Measurements from ENCODE around the gene FANCI. TPM values are rescaled to one million over a fixed set of nuclear protein-coding genes. Genes with fewer than 3 reads are reported as not detected.

The FANCI gene
- total and polyA plus RNA-seq, 2 of the 4 experiments (the other 2 are of a cell fraction) = 13.2 to 34.2 TPM

- no peaks in the 10 kb centered on the region for H3K27me3 ChIP-seq (ENCODE audit: control insufficient read depth, insufficient read depth, low read length)
- intact Hi-C loops (cut with micrococcal nuclease) = loop anchor here (10.0 kb wide), 2 partner anchors 251 to 401 kb away; no protein-coding TSS in a partner anchor
- H3K18ac ChIP-seq (ENCODE audit: low read depth, low read length) = no peak overlapping the region
- no peak overlapping the region for H2BK20ac ChIP-seq (ENCODE audit: low read depth, low read length)
- no peaks in the 10 kb centered on the region; the same call in 1 of the 2 replicates for H3K9me1 ChIP-seq (ENCODE audit: insufficient read depth, low read length)
- H3K9ac ChIP-seq (ENCODE audit: low read depth, low read length) = no peak overlapping the region
- H4K8ac ChIP-seq (ENCODE audit: low read depth in 2 of 2, low read length in 2 of 2) = no peak overlapping the region
- in situ Hi-C loops (cut with MboI; ENCODE audit: low sequenced_read_pairs) = no loop called here
- H2BK15ac ChIP-seq (ENCODE audit: low read depth, low read length) = no peak overlapping the region
- no peak overlapping the region for H2AK5ac ChIP-seq (ENCODE audit: low read depth, low read length)
- peaks cover 2% of the 10 kb centered on the region; the same call in 1 of the 2 replicates for H3K9me3 ChIP-seq (ENCODE audit: control insufficient read depth, insufficient read depth, low read length)
- no peak overlapping the region for H3K4me2 ChIP-seq (ENCODE audit: low read depth, low read length)
- no peak overlapping the region for H3K4me3 ChIP-seq (ENCODE audit: insufficient read depth, low read depth, low read length)
- no peak overlapping the region for H4K5ac ChIP-seq (ENCODE audit: low read depth, low read length)
- peaks cover 7% of the 10 kb centered on the region for H3K36me3 ChIP-seq (ENCODE audit: control insufficient read depth, insufficient read depth, low read length)
- H3K14ac ChIP-seq (replicated peaks; ENCODE audit: low read depth, low read length) = no peak overlapping the region
- no peak overlapping the region for H3K4ac ChIP-seq (ENCODE audit: low read depth, low read length)
- no peak for ATAC-seq (ENCODE audit: low read depth)
- POLR2A ChIA-PET (ENCODE audit: unreplicated experiment) = no interaction called here
- no peaks in the 10 kb centered on the region; a peak in 1 of 4 replicates for H3K79me1 ChIP-seq (ENCODE audit: low read depth in 1 of 2, low read length in 2 of 2)
- no peak for DNase-seq
- no peak overlapping the region for H2AFZ ChIP-seq (replicated peaks; ENCODE audit: low read length, poor library complexity)
- H3K56ac ChIP-seq (ENCODE audit: extremely low read depth, insufficient read depth, low read length) = no peak overlapping the region
- H2AK9ac ChIP-seq (replicated peaks; ENCODE audit: low read depth, low read length, poor library complexity) = no peak overlapping the region
- BruUV-seq (replicated peaks) = no TSS peak
- no CpG with 5 or more reads among the region's 3 CpGs for WGBS, 2 experiments (ENCODE audit: extremely low coverage in 2 of 2, insufficient read length in 1 of 2)
- H2BK120ac ChIP-seq (ENCODE audit: low read depth, low read length) = no peak overlapping the region
- H3K4me1 ChIP-seq (ENCODE audit: control insufficient read depth, insufficient read depth, low read length) = peaks cover 7% of the 10 kb centered on the region; the same call in 1 of the 2 replicates
- no peak overlapping the region for H4K91ac ChIP-seq (ENCODE audit: insufficient read depth, low read depth, low read length)
- CTCF ChIA-PET = interaction anchor here (0.5 to 0.6 kb wide), 2 partner anchors 20 to 91 kb away, joined by 3 to 8 read pairs; no protein-coding TSS in a partner anchor
- no peak for TF ChIP-seq RFX5 (IDR thresholded peaks at IDR 0.05; ENCODE audit: low read depth, low read length)
- no peak for TF ChIP-seq NFE2L2 (IDR thresholded peaks at IDR 0.05; ENCODE audit: low read depth, low read length)
- no peak for TF ChIP-seq CTCF (conservative IDR thresholded peaks at IDR 0.05; ENCODE audit: low read depth, low read length)
- no peak for TF ChIP-seq CHD1 (IDR thresholded peaks at IDR 0.05; ENCODE audit: low read depth, low read length)
- no peak for TF ChIP-seq RCOR1 (IDR thresholded peaks at IDR 0.05; ENCODE audit: insufficient replicate concordance, low read length)
- no peak for TF ChIP-seq CEBPB (IDR thresholded peaks at IDR 0.05; ENCODE audit: low read depth, low read length)
- TF ChIP-seq MXI1 (IDR thresholded peaks at IDR 0.05; ENCODE audit: borderline replicate concordance, low read depth, low read length) = no peak
- TF ChIP-seq ELK1 (IDR thresholded peaks at IDR 0.05; ENCODE audit: borderline replicate concordance, low read depth, low read length) = no peak
- no peak for TF ChIP-seq MAFK (IDR thresholded peaks at IDR 0.05; ENCODE audit: low read depth, low read length)
- no peak for TF ChIP-seq MAZ (IDR thresholded peaks at IDR 0.05; ENCODE audit: borderline replicate concordance, low read depth, low read length)
- TF ChIP-seq SMC3 (IDR thresholded peaks at IDR 0.05; ENCODE audit: low read depth, low read length) = no peak
- TF ChIP-seq FOS (IDR thresholded peaks at IDR 0.05; ENCODE audit: low read depth, low read length) = no peak
- TF ChIP-seq USF2 (IDR thresholded peaks at IDR 0.05; ENCODE audit: low read depth, low read length) = no peak
- no peak for TF ChIP-seq RAD21 (IDR thresholded peaks at IDR 0.05; ENCODE audit: low read length)
- no peak overlapping the region for H3K27ac ChIP-seq (ENCODE audit: insufficient read depth, low read length)
- no peak overlapping the region for H3K23ac ChIP-seq (ENCODE audit: low read depth, low read length)
- H4K20me1 ChIP-seq (ENCODE audit: insufficient read depth, low read length) = no peaks in the 10 kb centered on the region
- H2BK5ac ChIP-seq (ENCODE audit: low read depth, low read length, poor library complexity, severe bottlenecking) = no peak overlapping the region
- dilution Hi-C loops (cut with HindIII; ENCODE audit: low sequenced_read_pairs, unreplicated experiment) = no loop called here
Measured at GRCh38 chr15:89305395-89305794, 61.6 kb downstream of the FANCI start.
